ENCODE measurements around the gene FAM184B.
"Not testable (repeated sequence)": the region's sequence is repeated elsewhere in the genome, so short reads cannot be mapped to it uniquely, and the experiment has no call there.

Gene FAM184B

DNA sequence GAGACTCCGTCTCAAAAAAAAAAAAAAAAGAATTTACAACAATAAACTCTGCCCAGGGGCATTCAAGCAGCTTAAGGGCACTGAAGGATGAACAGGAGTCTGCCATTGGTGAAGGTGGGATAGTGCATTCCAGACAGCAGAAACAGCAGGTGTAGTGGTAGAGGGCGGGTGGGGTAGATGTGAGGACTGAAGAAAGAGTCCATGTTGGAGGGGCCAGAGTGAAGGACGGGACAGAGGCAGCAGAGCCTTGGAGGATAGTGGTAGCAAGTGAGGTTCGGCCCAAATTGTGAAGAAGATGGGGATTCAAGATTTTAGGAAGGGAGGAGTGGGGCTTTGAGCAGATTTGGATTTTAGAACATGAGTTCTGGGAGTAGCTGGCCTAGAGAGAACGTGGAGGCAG lies 91.3 kb downstream of the FAM184B start:
- no peak for DNase-seq (ENCODE audit: extremely low read depth in 1 of 2, low read depth in 1 of 2)

DNA sequence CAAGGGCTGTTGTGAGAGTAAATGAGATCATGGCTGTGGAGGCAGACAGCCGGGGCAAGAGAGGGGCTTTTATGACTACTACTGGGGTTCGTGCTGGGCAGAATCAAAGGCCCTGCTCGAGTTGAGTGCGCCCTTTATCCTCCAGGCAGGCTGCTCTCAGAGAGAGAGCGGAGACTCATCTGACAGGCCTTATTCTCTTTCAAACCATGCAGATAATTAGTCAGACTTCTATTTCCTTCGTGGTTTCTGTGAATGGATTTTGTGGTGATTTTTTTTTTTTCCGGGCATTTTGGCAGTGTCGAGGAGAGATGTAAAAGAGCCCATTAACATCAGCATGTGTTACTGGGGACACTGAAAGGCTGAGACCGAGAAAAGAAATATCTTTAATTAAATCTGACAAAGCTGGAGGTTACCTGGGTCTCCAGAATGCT lies 93.4 kb downstream of the FAM184B start:
- DNase-seq (ENCODE audit: extremely low read depth in 1 of 2, low read depth in 1 of 2), result no peak

DNA sequence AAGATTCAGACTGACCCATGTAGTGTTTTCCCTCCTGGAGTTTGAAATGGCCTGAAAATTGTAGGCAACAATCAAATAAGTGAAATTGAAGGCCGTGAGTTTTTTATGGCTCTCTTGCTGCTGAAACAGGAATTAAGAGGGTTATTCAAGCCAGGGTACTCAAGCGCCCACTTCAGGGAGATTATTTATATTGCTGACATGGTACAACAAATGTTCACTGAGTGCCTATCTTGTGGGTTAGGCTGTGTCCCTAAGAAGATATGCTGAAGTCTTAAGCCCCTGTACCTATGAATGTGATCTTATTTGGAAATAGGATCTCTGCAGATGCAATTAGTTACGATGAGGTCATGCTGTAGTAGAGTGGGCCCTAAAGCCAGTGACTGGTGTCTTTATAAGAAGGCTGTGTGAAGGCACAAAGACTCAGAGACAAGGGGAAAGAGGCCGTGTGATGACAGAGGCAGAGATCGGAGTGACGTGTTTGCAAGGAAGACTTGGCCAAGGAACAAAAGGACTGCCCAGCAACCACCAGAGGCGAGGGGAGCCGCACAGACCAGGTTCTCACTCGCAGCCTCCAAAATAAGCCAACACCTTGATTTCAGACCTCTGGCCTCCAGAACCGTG lies 94.1 kb downstream of the FAM184B start:
- no peak for DNase-seq (ENCODE audit: extremely low read depth in 1 of 2, low read depth in 1 of 2)

DNA sequence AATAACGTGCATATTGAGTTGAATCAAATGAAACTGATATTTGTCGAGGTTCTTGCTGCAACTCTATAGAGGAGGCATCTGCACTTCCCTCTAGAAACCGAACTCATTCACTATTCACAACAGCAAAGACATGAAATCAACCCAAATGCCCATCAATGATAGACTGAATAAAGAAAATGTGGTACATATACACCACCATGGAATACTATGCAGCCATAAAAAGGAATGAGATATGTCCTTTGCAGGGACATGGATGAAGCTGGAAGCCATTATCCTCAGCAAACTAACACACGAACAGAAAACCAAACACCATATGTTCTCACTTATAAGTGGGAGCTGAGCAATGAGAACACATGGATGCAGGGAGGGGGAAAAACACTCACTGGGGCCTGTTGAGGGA lies 96.8 kb downstream of the FAM184B start:
- DNase-seq (ENCODE audit: extremely low read depth in 1 of 2, low read depth in 1 of 2), result not testable (repeated sequence)

DNA sequence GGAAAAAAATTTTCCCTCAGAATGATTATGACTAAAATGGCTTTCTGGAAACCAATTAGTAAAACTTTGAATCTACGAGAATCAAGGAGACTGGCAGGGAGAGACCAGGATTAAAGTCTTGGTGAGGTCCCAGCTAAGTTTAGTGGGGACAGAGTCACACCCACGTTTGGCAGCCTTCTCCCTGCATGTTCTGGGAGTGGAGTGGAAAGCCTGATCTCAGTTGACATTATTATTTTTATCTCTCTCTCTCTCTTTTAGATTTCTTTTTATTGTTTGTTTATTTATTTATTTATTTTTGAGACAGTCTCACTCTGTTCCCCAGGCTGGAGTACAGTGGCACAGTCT lies 99.2 kb downstream of the FAM184B start:
- no peak for DNase-seq (ENCODE audit: extremely low read depth in 1 of 2, low read depth in 1 of 2)

DNA sequence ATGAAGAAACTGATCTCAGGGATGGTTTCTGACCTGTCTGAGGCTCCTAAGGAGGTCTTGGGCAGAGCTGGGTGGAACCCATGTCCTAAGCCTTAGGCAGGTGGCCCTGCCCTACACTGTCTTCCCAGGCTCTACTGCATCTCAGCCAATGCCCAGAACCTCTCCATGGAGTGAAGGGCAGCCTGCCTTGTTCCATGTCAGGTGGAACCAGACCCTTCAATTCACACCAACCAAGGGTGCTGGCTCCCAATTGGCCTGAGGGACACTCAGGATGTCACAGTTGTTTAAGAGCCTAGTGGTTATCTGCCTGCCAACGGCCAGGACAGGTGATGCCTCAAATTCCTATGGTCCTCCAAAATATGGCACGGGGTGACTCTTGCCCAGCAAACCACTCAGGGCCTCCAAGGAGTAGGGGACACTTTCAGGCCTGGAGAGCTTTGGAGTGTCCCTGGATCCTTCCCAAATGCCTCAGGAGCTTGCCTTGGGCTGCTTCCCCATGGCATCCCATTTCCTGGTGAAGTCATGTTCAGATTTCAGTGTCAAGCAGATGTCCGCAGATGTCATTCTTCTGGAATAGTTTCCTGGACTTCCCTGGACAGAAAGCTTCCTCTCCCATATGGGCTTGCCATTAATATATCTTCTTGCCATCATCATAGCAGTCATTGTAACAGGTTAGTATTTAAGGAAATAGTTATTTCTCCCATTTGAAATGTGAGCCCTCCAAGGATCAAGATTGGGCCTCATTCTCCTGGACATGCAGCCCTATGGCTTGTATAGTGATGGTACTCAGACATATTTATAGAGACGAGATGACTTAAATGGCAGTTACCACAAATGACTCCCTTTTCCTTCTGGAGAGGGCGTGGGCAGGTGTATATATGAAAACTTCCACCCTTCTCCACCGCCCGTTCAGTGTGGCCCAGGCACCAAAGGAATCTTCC lies 99.9 kb downstream of the FAM184B start:
- no peak for DNase-seq (ENCODE audit: extremely low read depth in 1 of 2, low read depth in 1 of 2)

DNA sequence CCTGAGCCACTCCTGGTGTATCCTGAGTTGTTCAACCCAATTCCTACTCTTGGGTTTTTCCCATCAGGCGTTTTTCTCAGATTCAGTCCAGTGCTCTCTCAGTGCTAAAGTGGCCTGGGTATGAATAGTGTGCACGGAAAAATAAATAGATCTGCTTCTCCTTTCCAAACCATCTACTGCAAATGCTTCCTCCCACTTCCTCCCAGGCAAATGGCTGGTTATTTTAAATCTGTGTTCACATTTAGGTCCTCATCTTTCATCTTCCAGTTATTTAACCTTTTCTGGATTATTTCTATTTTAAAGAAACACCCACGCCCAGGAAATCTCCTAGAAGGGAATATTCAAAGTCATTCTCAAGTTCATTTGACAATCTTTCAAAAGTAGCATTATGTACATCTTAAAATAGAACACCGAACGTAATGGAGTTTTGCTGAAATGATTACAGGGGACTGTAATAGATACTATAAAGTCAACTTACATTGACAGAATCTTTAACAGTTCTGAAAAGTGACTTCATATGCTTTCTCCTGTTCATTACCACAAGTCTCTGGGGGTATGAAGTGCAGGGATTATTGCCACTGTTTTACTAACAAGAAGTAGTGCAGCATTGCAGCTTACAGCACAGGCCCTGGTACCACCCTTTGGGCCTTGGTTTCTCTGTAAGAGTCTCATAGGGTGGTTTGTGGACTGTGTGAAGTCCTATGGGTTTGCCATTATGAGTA lies 100.7 kb downstream of the FAM184B start:
- DNase-seq (ENCODE audit: extremely low read depth in 1 of 2, low read depth in 1 of 2), result no peak

DNA sequence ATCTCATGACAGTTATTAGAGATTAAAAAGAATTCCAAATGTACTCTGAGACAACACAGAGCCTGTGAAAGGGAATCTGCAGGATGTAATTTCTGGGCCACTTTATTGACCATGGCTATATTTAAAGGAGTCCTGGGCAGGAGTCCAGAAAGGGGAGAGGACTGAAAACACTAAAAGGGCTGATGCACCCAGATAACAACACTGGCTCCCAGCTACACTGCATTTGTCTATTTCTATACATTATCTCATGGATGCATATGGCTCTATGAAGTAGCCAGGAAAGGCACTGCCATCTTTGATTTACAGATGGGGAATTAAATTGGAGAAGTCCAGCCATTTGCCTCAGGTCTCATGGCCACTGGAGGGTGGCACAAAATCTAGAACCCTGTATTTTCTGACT lies 111.0 kb downstream of the FAM184B start:
- DNase-seq (ENCODE audit: extremely low read depth in 1 of 2, low read depth in 1 of 2), result no peak

DNA sequence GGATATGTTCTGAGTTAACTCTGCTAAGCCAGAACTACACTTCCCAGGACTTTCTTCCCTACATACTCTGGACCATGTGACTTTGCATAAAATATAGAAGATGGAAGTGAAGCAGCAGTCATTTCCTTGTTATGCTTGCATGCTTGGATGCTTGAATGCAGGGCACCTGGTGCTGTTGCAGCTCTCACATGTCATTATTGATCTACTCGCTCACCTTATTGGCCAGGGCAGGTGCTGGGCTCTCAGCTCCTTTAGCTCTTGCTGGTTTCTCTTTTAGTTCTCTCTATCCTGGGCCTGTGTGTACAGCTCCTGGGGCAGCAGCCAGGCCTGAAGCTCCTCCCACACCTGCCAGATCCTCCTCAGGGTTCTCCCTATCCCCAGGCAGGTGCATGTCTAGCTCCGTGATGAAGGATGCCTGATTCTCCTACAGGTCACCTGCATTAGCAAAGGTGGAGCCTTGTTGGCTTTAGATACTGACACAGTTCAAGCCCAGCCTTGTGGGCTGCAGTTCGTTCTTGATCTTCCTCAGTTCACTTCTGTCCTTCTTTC lies 113.7 kb downstream of the FAM184B start:
- no peak for DNase-seq (ENCODE audit: extremely low read depth in 1 of 2, low read depth in 1 of 2)

DNA sequence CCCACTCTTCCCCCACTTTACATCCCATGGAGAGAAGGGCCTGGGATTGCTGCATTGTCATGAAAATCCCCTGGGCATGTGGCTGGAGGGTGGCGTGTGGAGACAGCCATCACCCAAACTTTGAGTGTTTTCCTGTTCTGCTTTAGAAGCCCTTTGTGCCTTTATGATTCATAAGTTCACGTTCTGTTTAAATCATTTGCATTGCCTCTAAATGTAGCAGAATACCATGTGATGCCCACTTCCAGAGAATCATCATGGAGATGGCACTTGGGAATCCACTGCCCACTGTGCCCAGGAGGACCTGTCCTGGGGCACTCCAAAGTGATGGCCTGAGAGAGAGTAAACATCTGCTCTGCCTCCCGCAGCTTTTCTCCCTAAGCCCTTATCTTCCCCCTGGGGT lies 114.2 kb downstream of the FAM184B start:
- DNase-seq (ENCODE audit: extremely low read depth in 1 of 2, low read depth in 1 of 2), result no peak

DNA sequence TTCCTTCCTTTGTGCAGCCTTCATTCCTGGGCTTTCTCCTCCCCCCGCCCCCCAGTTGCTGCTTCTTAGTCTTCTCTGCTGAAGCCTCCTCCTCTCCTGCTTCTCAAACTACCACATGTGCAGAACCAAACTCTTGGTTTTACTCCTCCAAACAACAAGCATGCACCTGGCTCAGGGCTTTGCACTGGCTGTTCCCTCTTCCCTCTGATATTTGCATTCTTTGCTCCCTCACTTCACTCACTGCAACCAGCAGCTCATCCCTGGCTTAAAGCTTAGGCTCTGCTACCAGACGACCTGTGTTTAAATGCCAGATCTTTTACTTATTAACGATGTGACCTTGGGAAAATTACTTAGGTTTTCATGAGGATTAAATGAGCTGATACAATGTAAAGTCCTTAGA lies 115.6 kb downstream of the FAM184B start:
- DNase-seq (ENCODE audit: extremely low read depth in 1 of 2, low read depth in 1 of 2), result no peak

DNA sequence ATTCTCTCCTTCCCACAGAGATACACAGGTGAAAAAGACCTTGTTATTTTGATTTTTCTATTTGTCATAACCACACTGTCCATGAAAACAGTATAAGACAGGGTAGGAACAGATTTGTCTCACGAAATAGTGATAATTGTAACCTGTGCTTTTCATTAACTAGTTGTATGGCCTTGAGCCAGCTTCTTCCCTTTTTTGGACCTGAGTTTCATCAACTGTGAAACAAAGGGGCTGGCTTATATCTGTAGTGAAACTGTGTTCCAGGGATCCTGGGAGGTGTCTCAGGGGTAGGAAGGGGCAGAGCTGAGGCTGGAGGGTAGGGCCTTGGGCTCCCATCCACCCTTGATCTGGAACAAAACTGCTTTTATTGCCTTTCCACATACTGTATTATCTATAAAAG lies 116.1 kb downstream of the FAM184B start:
- no peak for DNase-seq (ENCODE audit: extremely low read depth in 1 of 2, low read depth in 1 of 2)

DNA sequence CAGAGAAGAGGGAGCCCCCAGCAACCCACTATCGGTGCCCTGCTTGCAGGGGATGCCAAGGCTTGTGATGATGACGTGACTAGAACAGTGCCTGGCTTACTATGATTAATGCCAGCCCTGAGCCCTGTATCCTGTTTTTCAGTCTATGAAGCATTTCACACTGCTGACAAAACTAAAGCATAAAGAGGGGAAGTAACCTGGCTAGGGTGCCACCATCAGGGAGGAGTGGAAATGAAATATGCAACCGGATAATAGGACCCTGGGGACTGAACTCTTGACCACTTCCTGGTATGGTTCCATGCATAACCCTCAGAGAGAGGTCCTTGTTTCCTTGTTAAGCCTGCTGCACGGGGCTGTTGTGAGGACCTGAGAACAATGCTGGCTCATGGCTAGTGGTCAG lies 116.7 kb downstream of the FAM184B start:
- no peak for DNase-seq (ENCODE audit: extremely low read depth in 1 of 2, low read depth in 1 of 2)

DNA sequence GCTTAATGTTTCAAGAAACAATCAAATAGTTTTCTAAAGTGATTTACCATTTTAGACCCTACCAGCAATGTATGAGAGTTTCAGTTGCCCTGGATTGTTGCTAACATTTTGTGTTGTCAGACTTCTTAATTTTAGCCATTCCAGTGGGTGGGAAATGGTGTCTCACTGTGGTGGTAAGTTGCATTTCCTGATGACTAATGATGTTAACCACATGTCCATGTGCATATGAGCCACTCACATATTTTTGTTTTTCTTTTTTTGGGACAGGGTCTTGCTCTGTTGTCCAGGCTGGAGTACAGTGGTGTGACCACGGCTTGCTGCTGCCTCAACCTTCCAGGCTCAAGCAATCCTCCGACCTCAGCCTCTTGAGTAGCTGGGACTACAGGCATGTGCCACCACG lies 118.7 kb downstream of the FAM184B start:
- DNase-seq (ENCODE audit: extremely low read depth in 1 of 2, low read depth in 1 of 2), result no peak

DNA sequence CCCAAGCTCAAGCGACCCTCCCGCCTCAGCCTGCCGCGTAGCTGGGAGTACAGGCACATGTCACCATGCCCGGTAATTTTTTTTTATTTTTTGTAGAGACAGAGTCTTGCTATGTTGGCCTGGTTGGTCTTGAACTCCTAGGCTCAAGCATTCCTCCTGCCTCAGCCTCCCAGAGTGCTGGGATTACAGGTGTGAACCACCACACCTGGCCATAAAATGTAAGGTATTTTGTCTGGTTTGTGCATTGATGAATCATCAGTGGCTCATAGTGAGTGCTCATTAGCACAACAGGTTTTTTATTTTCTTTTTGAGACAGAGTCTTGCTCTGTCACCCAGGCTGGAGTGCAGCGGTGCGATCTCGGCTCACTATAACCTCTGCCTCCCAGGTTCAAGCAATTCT lies 122.2 kb downstream of the FAM184B start:
- not testable (repeated sequence) for DNase-seq (ENCODE audit: extremely low read depth in 1 of 2, low read depth in 1 of 2)

DNA sequence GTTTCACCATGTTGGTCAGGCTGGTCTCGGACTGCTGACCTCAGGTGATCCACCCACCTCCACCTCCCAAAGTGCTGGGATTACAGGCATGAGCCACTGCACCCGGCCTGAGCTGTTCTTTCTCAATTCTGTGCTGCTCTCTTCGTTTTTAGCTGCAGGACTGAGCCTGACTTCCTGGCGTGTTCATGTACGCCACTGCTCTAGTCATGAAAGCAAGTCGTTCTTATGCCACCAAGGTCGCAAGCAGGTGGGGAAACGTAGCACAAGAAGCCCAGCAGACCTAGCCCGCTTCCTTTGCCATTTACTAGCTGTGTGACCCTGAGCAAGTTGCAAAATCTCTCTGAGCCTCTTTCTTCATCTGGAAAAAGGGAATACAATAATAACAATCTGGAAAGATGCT lies 123.6 kb downstream of the FAM184B start:
- no peak for DNase-seq (ENCODE audit: extremely low read depth in 1 of 2, low read depth in 1 of 2)

DNA sequence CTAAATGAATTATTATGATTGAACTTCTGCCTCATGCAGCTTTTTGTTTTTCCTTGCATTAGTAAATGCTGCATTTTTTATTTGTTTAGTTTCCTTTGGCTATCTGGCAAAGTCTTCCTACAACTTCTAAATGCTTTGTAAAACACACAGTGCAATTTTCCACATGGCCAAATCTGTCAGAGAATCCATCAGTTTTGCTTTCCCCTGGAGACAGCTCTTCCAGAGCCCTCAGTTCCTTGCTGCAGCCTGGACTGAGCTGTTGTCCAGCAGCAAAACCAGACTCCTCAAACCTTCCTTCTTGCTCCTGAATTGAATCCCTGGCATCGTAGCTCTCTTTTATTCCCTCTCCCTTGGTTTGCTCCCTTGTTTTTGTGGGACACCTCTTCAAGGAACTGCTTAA lies 124.3 kb downstream of the FAM184B start:
- no peak for DNase-seq (ENCODE audit: extremely low read depth in 1 of 2, low read depth in 1 of 2)

DNA sequence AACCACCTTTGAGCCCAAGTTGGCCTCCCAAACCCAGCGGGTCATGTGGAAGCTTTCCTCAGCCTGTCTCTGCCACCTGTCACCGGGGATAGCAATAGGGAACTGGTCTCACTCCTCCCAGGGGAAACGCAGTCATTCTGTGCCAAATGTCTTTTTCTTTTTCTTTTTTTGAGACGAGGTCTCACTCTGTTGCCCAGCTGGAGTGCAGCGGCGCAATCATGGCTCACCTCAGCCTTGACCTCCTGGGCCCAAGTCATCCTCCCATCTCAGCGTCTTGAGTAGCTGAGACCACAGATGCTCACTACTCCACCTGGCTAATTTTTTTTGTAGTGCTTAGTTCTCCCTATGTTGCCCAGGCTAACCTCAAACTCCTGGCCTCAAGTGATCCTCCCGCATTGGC lies 126.7 kb downstream of the FAM184B start:
- no peak for DNase-seq (ENCODE audit: extremely low read depth in 1 of 2, low read depth in 1 of 2)

DNA sequence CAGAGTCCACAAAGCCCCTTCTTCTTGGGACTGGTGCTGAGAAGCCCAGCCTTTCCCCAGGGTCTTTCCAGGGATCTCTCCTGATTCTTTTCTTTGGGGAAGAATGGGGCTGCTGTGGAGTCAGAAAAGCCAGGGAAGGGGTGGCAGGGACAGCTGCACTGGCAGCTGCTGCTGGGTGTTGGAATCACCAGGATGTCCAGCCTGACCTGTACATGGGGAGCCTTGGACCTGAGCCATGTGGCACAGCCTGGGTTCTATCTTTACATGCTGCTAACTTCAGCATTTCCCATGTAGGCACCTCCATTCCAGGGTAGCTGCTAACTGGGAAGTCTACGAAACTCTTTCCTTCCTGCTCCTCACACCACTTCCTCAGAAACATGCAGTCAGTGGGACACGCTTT lies 131.0 kb downstream of the FAM184B start:
- no peak for DNase-seq (ENCODE audit: extremely low read depth in 1 of 2, low read depth in 1 of 2)

DNA sequence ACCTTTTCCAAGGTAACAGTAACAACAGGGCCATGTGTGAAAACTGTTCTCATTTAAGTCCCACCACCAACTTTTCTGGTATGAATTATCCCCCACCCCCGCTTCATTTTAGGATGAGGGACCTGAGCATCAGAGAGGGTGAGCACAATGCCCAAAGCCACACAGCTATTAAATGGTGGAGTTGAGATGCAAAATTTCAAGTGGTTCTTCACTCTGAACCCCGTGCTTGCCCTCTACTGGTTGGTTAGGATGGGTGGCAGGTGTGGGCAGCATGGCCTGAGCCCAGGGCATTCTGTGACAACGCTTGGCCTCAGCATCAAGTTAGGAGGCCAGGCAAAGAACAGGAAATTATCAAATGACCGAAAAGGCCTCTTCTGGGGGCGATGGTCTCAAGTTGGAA lies 133.5 kb downstream of the FAM184B start:
- DNase-seq (ENCODE audit: extremely low read depth in 1 of 2, low read depth in 1 of 2), result no peak

DNA sequence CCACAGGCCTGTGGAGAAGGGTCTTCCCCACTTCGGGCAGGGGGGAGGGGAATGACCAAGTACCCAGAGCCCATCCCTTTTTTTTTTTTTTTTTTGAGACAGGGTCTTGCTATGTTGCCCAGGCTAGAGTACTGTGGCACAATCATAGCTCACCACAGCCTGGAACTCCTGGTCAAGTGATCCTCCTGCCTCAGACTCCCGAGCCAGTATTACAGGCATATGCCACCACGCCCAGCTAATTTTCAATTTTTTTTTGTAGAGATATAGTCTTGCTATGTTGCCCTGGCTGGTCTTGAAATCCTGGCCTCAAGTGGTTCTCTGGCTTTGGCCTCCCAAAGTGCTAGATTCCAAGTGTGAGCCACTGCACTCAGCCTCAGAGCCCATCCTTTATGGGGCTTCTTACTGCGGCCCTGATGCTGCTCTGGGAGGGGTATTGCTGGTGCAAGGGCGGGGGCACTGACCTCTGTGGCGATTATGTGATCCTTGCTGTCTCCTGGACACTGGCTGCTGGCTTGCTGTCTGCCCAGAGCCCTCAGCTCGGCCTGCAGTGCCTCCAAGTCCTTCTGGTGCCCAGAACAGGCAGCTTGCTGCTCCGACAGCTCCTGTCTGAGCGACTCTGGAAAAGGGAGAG lies 134.1 kb downstream of the FAM184B start:
- no peak for DNase-seq (ENCODE audit: extremely low read depth in 1 of 2, low read depth in 1 of 2)
